Stomach (tissue), 4 donors: ENCODE measurements around the gene COL7A1.

ENCODE experiments used
- CTCF ChIP-seq, 7 experiments: fragments of 450-650 bp in 4 of 7; fragments of 200-600 bp in 3 of 7; sonication (generic) in 3 of 7; IDR thresholded peaks; one replicate each; pipeline ENCODE4 v1.5.1; 2016 to 2019; ENCODE audit warnings: antibody characterized with exemption in 7 of 7, control low read depth in 2 of 7, mild to moderate bottlenecking in 1 of 7
- POLR2A ChIP-seq, 4 donors: fragments of 450-650 bp; IDR thresholded peaks; one replicate each; pipeline ENCODE4 v1.6.1; 2016; ENCODE audit warnings: antibody characterized with exemption in 4 of 4, control low read depth in 2 of 4, mild to moderate bottlenecking in 1 of 4, moderate library complexity in 1 of 4

- TF ChIP-seq CTCF (IDR thresholded peaks at IDR 0.05) (no peak), POLR2A (IDR thresholded peaks at IDR 0.05) (no peak)
Measured at GRCh38 chr3:48587686-48588085, 7.4 kb downstream of the COL7A1 start.
